DOHH2 (cell line): ENCODE results near the gene SYNE4.
A peak's percentile ranks its signal among the peaks of the same experiment; 100 is the strongest.

Experiments
- EZH2phosphoT487 ChIP-seq: fragments of 200-600 bp; sonication (generic); IDR thresholded peaks from 2 replicates; pipeline ENCODE4 v1.6.1; 2017; ENCODE audit warnings: borderline replicate concordance, mild to moderate bottlenecking, antibody characterized with exemption, low read length, moderate library complexity, mixed read lengths
- TF ChIP-seq, protein P1 (sequence below): fragments of 200-600 bp; sonication (generic); IDR thresholded peaks from one replicate; pipeline ENCODE4 v1.5.1; 2014; ENCODE audit warnings: antibody characterized with exemption, mild to moderate bottlenecking, low read depth, low read length; ENCODE audit not compliant: poor library complexity, severe bottlenecking

DNA sequence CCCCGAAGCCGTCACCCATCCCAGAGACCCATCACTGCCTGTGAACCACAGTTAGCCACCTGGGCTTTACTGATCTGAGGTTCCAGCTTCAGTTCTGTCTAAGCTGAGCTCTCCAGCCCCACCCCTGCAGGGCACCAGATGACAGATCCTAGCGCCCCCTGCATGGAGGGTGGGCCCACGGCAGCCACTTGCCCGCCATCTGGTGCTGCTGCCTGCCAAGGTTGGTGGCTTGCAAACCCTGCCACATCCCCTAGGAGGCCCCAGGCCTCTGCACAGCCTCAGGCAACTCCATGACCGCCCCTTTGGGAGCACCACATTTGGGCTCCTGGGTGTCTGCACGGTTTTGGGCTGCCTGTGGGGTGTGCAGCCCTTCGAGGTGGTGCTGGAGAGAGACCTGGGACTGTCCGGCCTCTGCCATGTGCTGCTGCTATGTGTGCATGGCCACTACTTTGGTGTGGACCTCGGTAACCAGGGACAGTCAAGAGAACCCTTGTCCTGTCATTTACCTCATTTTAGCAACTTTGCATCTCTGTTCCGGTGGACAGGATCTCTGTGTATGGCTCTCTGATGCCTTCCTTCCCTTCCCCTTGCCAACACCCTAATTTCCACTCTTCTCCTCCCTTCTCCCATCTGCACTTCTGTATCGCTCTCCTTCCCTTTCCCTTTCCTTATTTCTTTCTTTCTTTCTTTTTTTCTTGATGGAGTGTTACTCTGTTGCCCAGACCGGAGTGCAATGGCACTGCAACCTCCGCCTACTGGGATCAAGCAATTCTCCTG, 31.0 kb downstream of the SYNE4 start:
- TF ChIP-seq, protein P1, sequence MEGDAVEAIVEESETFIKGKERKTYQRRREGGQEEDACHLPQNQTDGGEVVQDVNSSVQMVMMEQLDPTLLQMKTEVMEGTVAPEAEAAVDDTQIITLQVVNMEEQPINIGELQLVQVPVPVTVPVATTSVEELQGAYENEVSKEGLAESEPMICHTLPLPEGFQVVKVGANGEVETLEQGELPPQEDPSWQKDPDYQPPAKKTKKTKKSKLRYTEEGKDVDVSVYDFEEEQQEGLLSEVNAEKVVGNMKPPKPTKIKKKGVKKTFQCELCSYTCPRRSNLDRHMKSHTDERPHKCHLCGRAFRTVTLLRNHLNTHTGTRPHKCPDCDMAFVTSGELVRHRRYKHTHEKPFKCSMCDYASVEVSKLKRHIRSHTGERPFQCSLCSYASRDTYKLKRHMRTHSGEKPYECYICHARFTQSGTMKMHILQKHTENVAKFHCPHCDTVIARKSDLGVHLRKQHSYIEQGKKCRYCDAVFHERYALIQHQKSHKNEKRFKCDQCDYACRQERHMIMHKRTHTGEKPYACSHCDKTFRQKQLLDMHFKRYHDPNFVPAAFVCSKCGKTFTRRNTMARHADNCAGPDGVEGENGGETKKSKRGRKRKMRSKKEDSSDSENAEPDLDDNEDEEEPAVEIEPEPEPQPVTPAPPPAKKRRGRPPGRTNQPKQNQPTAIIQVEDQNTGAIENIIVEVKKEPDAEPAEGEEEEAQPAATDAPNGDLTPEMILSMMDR: peak; percentile 90
- no peak for TF ChIP-seq EZH2phosphoT487
